ENCODE measurements around the gene ADK. TPM values are rescaled to one million over a fixed set of nuclear protein-coding genes. Genes with fewer than 3 reads are reported as not detected.

ADK gene
- total and polyA plus RNA-seq, 2 of the 13 experiments (the other 11 are each of a cell fraction or from before 2014, with no cell fraction given): 48.6 to 79.1 TPM

- TF ChIP-seq ZBTB40 (IDR thresholded peaks at IDR 0.05): no peak
- TF ChIP-seq ZBTB40 (CRISPR knock-in tag; IDR thresholded peaks at IDR 0.05): 0 out of 2 replicates have a peak, but pooled peaks have one; percentile 37
- TF ChIP-seq CAMTA2 (CRISPR knock-in tag; IDR thresholded peaks at IDR 0.05; ENCODE audit: borderline replicate concordance): 0 out of 2 replicates have a peak, but pooled peaks have one; percentile 44
- TF ChIP-seq FOXK1 (CRISPR knock-in tag; IDR thresholded peaks at IDR 0.05; ENCODE audit: borderline replicate concordance, low read depth): peak; percentile 37; the same call in 1 of the 2 replicates
- TF ChIP-seq MAZ (IDR thresholded peaks at IDR 0.05; ENCODE audit: borderline replicate concordance, low read depth, low read length): no peak
- TF ChIP-seq MAZ (CRISPR knock-in tag; IDR thresholded peaks at IDR 0.05; ENCODE audit: low read depth): 0 out of 2 replicates have a peak, but pooled peaks have one; percentile 11
- no peak for TF ChIP-seq AKAP8 (CRISPR knock-in tag; IDR thresholded peaks at IDR 0.05)
- 0 out of 2 replicates have a peak, but pooled peaks have one; percentile 22 for TF ChIP-seq ZNF24 (IDR thresholded peaks at IDR 0.05)
- TF ChIP-seq ZNF766 (CRISPR knock-in tag; IDR thresholded peaks at IDR 0.05; ENCODE audit: borderline replicate concordance): 0 out of 2 replicates have a peak, but pooled peaks have one; percentile 22
- 0 out of 2 replicates have a peak, but pooled peaks have one; percentile 39 for TF ChIP-seq TGIF2 (CRISPR knock-in tag; IDR thresholded peaks at IDR 0.05)
- peak; percentile 69 for TF ChIP-seq PHF8 (CRISPR knock-in tag; IDR thresholded peaks at IDR 0.05)
- TF ChIP-seq ZHX1 (CRISPR knock-in tag; IDR thresholded peaks at IDR 0.05; ENCODE audit: low read depth): no peak
- TF ChIP-seq ZNF747 (CRISPR knock-in tag; IDR thresholded peaks at IDR 0.05; ENCODE audit: borderline replicate concordance): 0 out of 2 replicates have a peak, but pooled peaks have one; percentile 69
- peak; percentile 57; the same call in 1 of the 2 replicates for TF ChIP-seq POLR2AphosphoS5 (IDR thresholded peaks at IDR 0.05; ENCODE audit: low read depth, low read length)
- peak; percentile 9 for TF ChIP-seq AGO1 (IDR thresholded peaks at IDR 0.05; ENCODE audit: low read depth, low read length, poor library complexity, severe bottlenecking)
- 0 out of 2 replicates have a peak, but pooled peaks have one; percentile 26 for TF ChIP-seq TBX2 (CRISPR knock-in tag; IDR thresholded peaks at IDR 0.05; ENCODE audit: borderline replicate concordance)
Observed at GRCh38 chr10:74150204-74150989, 624 bp upstream of the ADK start, which contains the start of gene AP3M1 (continued).
